Endothelial cell of umbilical vein (primary cell): ENCODE data around the gene PKHD1. TPM values are rescaled to one million over a fixed set of nuclear protein-coding genes. Genes with fewer than 3 reads are reported as not detected.

ENCODE experiments used
- BruUV-seq: library from RNA; stranded (reverse); fragments of 400-500 nt; replicated peaks from 2 replicates; lab custom pipeline; 2021; lab: Mats Ljungman, UMichigan
- CTCF ChIA-PET: fragments of 300-600, 350-600 bp; sonication (Branson Sonifier 250); formaldehyde crosslinking; loops from one replicate; lab custom pipeline; 2021; ENCODE audit warnings: antibody characterized with exemption, inconsistent platforms; lab: Charles Lee
- POLR2A ChIA-PET: fragments of 300-600, 350-600 bp; sonication (Branson Sonifier 250); formaldehyde crosslinking; loops from one replicate; lab custom pipeline; 2021; ENCODE audit warnings: antibody characterized with exemption, inconsistent platforms; lab: Charles Lee
- DNase-seq: peaks from one replicate; pipeline ENCODE4 v3.0.0-alpha.2; 2011; ENCODE audit warnings: low read depth, low spot score
- FAIRE-seq: peaks from 2 replicates; lab custom pipeline; 2011; peaks lifted over from hg19 to GRCh38; lab: Jason Lieb, UNC
- H2AFZ ChIP-seq: 2 replicates; pipeline ENCODE4 v1.6.0; 2012; ENCODE audit warnings: low read depth, low read length, control low read depth, inconsistent platforms
- H3K27ac ChIP-seq: 2 replicates; pipeline ENCODE4 v1.5.1; 2011; ENCODE audit warnings: low read depth, mild to moderate bottlenecking, control low read depth, low read length, moderate library complexity; ENCODE audit not compliant: insufficient read depth
- H3K27me3 ChIP-seq, 2 experiments: 2 replicates each; pipeline versions ENCODE4 v1.6.0 to v1.6.1; 2011; ENCODE audit warnings: low read length in 2 of 2, mixed read lengths in 1 of 2; ENCODE audit not compliant: control insufficient read depth in 2 of 2, insufficient read depth in 2 of 2
- H3K36me3 ChIP-seq, 2 experiments: 2 replicates in 1 of 2; 3 replicates in 1 of 2; pipeline ENCODE4 v1.5.1; 2011; ENCODE audit warnings: low read length in 2 of 2, mild to moderate bottlenecking in 1 of 2, moderate library complexity in 1 of 2; ENCODE audit not compliant: control insufficient read depth in 2 of 2, insufficient read depth in 2 of 2; ENCODE audit errors: extremely low read depth in 1 of 2
- H3K4me1 ChIP-seq: 3 replicates; pipeline ENCODE4 v1.5.1; 2011; ENCODE audit warnings: mild to moderate bottlenecking, low read length; ENCODE audit not compliant: control insufficient read depth, insufficient read depth; ENCODE audit errors: extremely low read depth
- H3K4me2 ChIP-seq: 2 replicates; pipeline ENCODE4 v1.6.1; 2011; ENCODE audit warnings: low read length, control low read depth, mixed read lengths; ENCODE audit not compliant: insufficient read depth
- H3K4me3 ChIP-seq, 3 experiments: fragments of 200-600 bp in 1 of 3; sonication (generic), shearing (Covaris generic) in 1 of 3; replicated peaks in 1 of 3; 2 replicates each; pipeline ENCODE4 v1.5.1; 2011 to 2016; ENCODE audit warnings: control low read depth in 3 of 3, low read length in 3 of 3, mild to moderate bottlenecking in 2 of 3, inconsistent platforms in 1 of 3, low read depth in 1 of 3, moderate library complexity in 1 of 3; ENCODE audit not compliant: insufficient read depth in 1 of 3
- H3K79me2 ChIP-seq: 2 replicates; pipeline ENCODE4 v1.6.0; 2012; ENCODE audit warnings: low read length, inconsistent platforms; ENCODE audit not compliant: control insufficient read depth, insufficient read depth
- H3K9ac ChIP-seq: replicated peaks from 2 replicates; pipeline ENCODE3; 2011; ENCODE audit warnings: low read length, control low read depth; ENCODE audit not compliant: insufficient read depth; ENCODE audit errors: extremely low read depth
- H3K9me1 ChIP-seq: replicated peaks from 3 replicates; pipeline ENCODE4 v1.6.0; 2011; ENCODE audit warnings: mild to moderate bottlenecking, low read length; ENCODE audit not compliant: control insufficient read depth, insufficient read depth; ENCODE audit errors: extremely low read depth
- H3K9me3 ChIP-seq: replicated peaks from 2 replicates; pipeline ENCODE4 v1.5.1; 2012; ENCODE audit warnings: low read length, inconsistent platforms; ENCODE audit not compliant: control insufficient read depth, insufficient read depth
- H4K20me1 ChIP-seq: replicated peaks from 2 replicates; pipeline ENCODE3; 2011; ENCODE audit warnings: mild to moderate bottlenecking, low read length; ENCODE audit not compliant: control insufficient read depth, insufficient read depth; ENCODE audit errors: extremely low read depth
- EZH2 ChIP-seq: IDR thresholded peaks from 2 replicates; pipeline ENCODE4 v1.6.1; 2012; ENCODE audit warnings: borderline replicate concordance, low read depth, mild to moderate bottlenecking, moderate library complexity, low read length, inconsistent platforms; ENCODE audit not compliant: severe bottlenecking
- GATA2 ChIP-seq: IDR thresholded peaks from 2 replicates; pipeline ENCODE4 v1.7.0; 2011; ENCODE audit warnings: low read depth, mild to moderate bottlenecking, moderate library complexity, mixed read lengths, low read length; ENCODE audit not compliant: insufficient read length, insufficient read depth
- JUN ChIP-seq: IDR thresholded peaks from 2 replicates; pipeline ENCODE4 v1.6.1; 2011; ENCODE audit warnings: borderline replicate concordance, low read depth; ENCODE audit not compliant: insufficient read length, insufficient read depth
- MYC ChIP-seq: IDR thresholded peaks from one replicate; pipeline ENCODE4 v1.6.1; 2011; ENCODE audit warnings: mild to moderate bottlenecking, low read depth, low read length
- dilution Hi-C: fragments of 300-500 bp; cut with MboI; formaldehyde crosslinking; loops from one replicate; pipeline ENCODE4 v1.15.0; 2019; ENCODE audit warnings: low sequenced_read_pairs; ENCODE audit not compliant: extremely low pct_ligation_motif_present
- intact Hi-C: fragments of 100-400 bp; cut with micrococcal nuclease; formaldehyde crosslinking; loops from one replicate; pipeline ENCODE4 v1.10.0; 2022
- polyA plus RNA-seq, 4 experiments: library from polyadenylated mRNA; depleted of rRNA in 3 of 4; stranded (reverse) in 3 of 4; unstranded in 1 of 4; fragments of >200 nt; gene quantifications; 2 replicates each; pipeline versions ENCODE4 v1.2.1 to v1.2.3, GENCODE V29; 2011 to 2012; ENCODE audit warnings: missing spikeins in 1 of 4
- total RNA-seq: library from RNA; stranded (reverse); gene quantifications from 2 replicates; pipeline ENCODE4 v1.2.3, GENCODE V29; 2021
- TF ChIP-seq, protein P1 (sequence below): IDR thresholded peaks from 2 replicates; pipeline ENCODE4 v1.6.1; 2011; ENCODE audit not compliant: insufficient read depth, insufficient read length

The PKHD1 gene
- total and polyA plus RNA-seq, 2 donors (not counting 3 experiments of a cell fraction or from before 2014, with no cell fraction given) = not detected

DNA sequence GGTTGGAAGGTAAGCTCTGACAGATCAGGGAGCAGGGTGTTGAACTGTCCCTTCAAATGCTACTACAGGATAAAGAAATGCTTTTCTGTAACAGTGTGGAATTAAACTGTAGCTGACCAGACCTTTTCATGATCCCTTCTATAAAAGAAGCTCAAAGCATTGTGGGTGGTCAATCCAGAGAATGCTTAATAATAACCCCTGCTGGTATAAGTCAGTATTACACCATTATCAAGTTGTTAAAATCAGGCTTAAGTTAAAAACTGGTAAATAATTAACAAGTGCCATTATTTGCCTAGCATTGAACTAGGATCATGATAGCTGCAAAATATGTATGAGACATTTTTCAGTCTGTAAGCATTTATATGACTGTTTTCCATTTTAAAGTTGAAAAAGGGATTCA lies 468.9 kb downstream of the PKHD1 start:
- POLR2A ChIA-PET = no interaction called here
- H3K79me2 ChIP-seq = no peaks in the 10 kb centered on the region
- H3K9me1 ChIP-seq = no peaks in the 10 kb centered on the region
- H2AFZ ChIP-seq = no peak overlapping the region
- TF ChIP-seq GATA2 (no peak), MYC (no peak), EZH2 (no peak)
- no peaks in the 10 kb centered on the region for H3K9me3 ChIP-seq
- H3K4me2 ChIP-seq = no peak overlapping the region
- no peak overlapping the region for H3K9ac ChIP-seq
- no peaks in the 10 kb centered on the region for H3K4me1 ChIP-seq
- CTCF ChIA-PET = no interaction called here
- no peak overlapping the region for H3K27ac ChIP-seq
- BruUV-seq = no TSS peak
- intact Hi-C loops (no loop called here), dilution Hi-C loops (no loop called here)
- no peak overlapping the region for H3K4me3 ChIP-seq
- H4K20me1 ChIP-seq = no peaks in the 10 kb centered on the region
- DNase-seq (no peak), FAIRE-seq (no peak)
- no peaks in the 10 kb centered on the region for H3K27me3 ChIP-seq
- no peaks in the 10 kb centered on the region for H3K36me3 ChIP-seq

DNA sequence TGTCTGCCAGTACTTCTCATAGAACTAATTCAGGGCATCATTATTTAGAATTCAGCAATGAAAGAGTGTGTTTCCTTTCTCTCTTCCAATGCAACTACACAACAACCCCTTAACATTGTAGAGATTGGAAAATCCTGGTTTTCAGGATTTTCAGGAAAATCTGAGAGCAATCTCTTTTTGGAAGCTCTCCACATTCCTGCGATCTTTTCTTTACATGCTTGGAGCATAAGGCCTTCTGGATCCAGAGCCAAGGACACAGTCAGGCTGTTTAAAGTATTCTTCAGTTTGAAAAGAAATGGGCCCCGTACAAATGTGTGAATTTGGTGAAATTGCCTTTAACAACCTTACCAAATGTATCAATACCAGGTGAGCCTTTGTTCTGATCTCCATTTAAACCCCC lies 469.7 kb downstream of the PKHD1 start:
- ChIA-PET CTCF (no interaction called here), POLR2A (no interaction called here)
- no TSS peak for BruUV-seq
- FAIRE-seq (no peak), DNase-seq (no peak)
- H3K79me2 ChIP-seq = no peaks in the 10 kb centered on the region
- no peak overlapping the region for H2AFZ ChIP-seq
- no peaks in the 10 kb centered on the region for H4K20me1 ChIP-seq
- no peak overlapping the region for H3K4me2 ChIP-seq
- H3K4me1 ChIP-seq = no peaks in the 10 kb centered on the region
- no peak overlapping the region for H3K9ac ChIP-seq
- no peaks in the 10 kb centered on the region for H3K27me3 ChIP-seq
- H3K9me1 ChIP-seq = no peaks in the 10 kb centered on the region
- peaks cover 2% of the 10 kb centered on the region for H3K9me3 ChIP-seq
- no peak overlapping the region for H3K4me3 ChIP-seq
- dilution Hi-C loops (no loop called here), intact Hi-C loops (no loop called here)
- no peak overlapping the region for H3K27ac ChIP-seq
- TF ChIP-seq JUN = no peak
- TF ChIP-seq, protein P1, sequence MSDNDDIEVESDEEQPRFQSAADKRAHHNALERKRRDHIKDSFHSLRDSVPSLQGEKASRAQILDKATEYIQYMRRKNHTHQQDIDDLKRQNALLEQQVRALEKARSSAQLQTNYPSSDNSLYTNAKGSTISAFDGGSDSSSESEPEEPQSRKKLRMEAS = no peak
- no peaks in the 10 kb centered on the region for H3K36me3 ChIP-seq
